A673 (cell line): Measurements from ENCODE around the gene ULBP1.

ENCODE experiments used
- EZH2 ChIP-seq: fragments of 200-600 bp; sonication (generic); IDR thresholded peaks from 2 replicates; pipeline ENCODE4 v1.6.1; 2017; ENCODE audit warnings: borderline replicate concordance, low read depth, mild to moderate bottlenecking, mixed read lengths, antibody characterized with exemption, low read length; ENCODE audit not compliant: poor library complexity, severe bottlenecking
- TF ChIP-seq, protein P1 (sequence below): fragments of 300-800, 200-600 bp; sonication (generic); conservative IDR thresholded peaks from 2 replicates; pipeline ENCODE4 v1.5.1; 2017; ENCODE audit warnings: low read depth, mild to moderate bottlenecking, antibody characterized with exemption, low read length, moderate library complexity, mixed read lengths

DNA sequence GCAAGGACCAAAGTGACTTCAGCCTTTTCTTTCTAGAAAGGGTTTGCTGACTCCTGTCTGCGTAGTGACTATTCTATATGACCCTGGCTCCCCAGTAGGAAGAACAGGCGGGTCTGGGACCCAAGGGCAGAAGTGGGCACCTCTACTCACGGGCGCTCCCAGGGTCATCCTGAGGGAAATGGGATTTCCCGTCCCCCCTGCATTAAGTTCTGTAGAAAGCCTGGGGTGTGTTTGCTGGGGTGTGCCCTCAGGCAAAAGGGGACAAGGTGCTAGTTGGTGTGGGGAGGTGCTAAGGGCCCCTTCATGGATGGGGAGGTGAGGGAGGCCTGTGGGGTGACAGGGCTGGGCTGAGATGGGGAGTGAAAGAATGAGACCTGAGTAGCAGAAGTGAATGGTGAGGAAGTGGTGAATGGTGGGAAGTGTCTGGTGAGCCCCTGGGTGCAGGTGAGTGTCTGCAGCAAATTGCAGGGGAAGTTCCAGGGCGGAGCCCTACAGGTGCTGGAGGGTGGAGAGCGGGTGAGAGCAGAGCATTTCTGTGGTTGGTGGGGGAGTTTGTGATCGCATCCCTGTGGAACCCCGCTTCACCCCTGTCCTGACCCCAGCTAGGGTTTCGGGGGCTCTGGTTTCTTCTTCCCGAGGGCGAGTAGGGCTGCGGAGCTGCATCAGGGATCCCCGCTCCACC, 40.5 kb downstream of the ULBP1 start:
- TF ChIP-seq, protein P1, sequence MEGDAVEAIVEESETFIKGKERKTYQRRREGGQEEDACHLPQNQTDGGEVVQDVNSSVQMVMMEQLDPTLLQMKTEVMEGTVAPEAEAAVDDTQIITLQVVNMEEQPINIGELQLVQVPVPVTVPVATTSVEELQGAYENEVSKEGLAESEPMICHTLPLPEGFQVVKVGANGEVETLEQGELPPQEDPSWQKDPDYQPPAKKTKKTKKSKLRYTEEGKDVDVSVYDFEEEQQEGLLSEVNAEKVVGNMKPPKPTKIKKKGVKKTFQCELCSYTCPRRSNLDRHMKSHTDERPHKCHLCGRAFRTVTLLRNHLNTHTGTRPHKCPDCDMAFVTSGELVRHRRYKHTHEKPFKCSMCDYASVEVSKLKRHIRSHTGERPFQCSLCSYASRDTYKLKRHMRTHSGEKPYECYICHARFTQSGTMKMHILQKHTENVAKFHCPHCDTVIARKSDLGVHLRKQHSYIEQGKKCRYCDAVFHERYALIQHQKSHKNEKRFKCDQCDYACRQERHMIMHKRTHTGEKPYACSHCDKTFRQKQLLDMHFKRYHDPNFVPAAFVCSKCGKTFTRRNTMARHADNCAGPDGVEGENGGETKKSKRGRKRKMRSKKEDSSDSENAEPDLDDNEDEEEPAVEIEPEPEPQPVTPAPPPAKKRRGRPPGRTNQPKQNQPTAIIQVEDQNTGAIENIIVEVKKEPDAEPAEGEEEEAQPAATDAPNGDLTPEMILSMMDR: no peak
- TF ChIP-seq EZH2: no peak
